Measurements from ENCODE around the gene FASN.

DNA sequence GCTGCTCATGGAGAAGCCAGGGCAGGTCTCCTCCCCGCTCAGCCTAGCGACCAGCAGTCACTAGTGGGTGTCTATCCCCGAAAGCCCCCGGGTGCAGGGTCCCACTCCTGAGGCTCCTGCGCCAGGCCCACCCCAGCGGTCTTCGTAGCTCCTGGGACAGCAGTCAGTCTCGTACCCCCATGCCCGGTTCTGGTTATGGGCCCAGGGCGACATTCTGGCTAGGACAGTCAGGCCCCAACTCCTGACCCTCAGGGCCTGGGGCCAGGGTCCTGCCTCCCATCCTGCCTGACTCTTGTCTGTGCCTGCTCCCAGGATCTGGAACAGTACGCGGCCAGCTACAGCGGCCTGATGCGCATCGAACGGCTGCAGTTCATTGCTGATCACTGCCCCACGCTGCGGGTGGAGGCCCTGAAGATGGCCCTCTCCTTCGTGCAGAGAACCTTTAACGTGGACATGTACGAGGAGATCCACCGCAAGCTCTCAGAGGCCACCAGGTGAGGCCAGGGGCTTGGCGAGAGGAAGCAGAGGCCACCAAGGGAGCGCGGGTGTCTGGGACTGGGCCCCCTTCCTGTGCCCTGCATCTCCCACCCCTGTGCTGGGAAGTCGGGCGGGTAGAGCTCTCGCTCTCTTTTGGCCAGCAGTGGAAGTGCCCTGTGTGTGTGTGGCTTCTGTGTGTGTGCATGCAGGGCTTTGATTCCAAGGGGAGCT is 44.3 kb downstream of the FASN start:
- TF ChIP-seq CTCF (conservative IDR thresholded peaks at IDR 0.05; ENCODE audit: low read length): no peak
- no peak for TF ChIP-seq EZH2phosphoT487 (IDR thresholded peaks at IDR 0.05; ENCODE audit: borderline replicate concordance)
